NCI-H345 treated with DMSO at 0.1 percent for 48 hours (cell line): Measurements from ENCODE around the gene COL20A1.

ENCODE experiments used
- DNase-seq: peaks from one replicate; lab custom pipeline; 2025; ENCODE audit not compliant: unreplicated experiment; lab: John Stamatoyannopoulos, UW

The COL20A1 gene

GRCh38 chr20:63260521-63260920, 32.5 kb upstream of the COL20A1 start:
- DNase-seq = no peak

- no peak for DNase-seq
Observed at GRCh38 chr20:63261060-63261794, 31.8 kb upstream of the COL20A1 start.

DNA sequence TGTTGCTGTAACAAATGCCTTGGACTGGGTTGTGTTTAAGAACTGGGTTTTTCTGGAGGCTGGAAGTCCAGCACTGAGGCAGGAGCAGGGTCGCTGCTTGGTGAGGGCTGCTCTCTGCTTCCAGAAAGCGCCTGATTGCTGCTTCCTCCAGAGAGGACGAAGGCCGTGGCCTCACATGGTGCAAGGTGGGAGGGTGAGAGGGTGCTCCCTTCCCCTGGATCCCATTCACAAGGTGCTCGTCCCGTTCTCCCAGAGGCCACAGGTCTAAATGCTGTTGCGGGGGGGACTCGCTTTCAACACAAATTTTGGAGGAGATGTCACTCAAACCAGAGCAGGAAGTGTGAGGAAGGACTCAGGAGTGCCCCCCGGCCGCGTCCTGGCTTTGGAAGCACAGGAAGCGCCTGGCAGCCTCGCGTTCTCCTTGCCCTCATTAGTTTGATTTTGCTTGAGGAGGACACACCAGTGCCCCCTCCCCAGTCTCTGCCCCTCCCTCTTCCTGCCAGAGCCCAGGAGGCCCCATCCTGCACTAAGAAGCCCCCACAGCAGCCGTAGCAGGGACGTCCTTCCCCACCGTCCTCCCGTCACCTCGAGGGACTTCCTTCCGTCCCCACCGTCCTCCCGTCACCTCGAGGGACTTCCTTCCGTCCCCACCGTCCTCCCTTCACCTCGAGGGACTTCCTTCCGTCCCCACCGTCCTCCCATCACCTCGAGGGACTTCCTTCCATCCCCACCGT, 31.0 kb upstream of the COL20A1 start:
- DNase-seq = no peak

DNA sequence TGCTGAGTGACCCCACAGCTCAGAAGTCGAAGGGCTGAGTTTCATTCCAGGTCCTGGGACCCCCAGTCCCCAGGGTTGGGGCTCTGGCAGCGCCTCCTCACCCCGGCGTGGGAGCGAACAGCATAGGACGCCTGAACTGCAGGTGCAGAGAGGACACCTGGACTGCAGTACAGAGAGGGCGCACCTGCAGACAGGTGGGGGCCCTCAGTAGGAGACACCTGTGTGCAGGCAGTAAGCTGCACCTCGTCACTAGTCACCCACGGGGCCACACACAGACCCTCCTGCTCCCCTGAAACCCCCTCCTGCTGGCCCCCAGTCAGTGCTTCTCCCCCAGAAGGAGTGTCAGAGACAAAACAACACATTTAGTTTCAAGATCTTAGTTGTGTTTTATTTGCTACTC, 30.1 kb upstream of the COL20A1 start:
- no peak for DNase-seq

DNA sequence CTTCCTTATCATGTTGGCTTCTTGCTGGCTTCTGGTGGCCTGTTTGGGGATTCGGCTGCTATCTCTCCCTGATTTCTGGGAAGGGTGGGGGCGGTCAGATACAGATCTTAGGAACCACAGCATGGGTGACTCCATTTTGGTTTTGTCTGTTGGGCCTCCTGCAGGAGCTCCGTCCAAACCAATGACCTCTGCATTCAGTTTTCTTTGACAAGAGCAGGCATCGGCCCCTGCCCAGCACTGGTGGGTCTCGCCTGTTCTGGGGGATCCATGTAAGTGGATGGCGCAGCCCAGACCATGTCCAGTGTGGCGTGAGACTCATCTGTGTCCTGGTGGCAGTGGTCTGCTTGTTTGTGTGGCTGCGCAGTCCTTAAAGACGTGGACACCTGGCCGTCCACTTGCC, 29.0 kb upstream of the COL20A1 start:
- DNase-seq = no peak

DNA sequence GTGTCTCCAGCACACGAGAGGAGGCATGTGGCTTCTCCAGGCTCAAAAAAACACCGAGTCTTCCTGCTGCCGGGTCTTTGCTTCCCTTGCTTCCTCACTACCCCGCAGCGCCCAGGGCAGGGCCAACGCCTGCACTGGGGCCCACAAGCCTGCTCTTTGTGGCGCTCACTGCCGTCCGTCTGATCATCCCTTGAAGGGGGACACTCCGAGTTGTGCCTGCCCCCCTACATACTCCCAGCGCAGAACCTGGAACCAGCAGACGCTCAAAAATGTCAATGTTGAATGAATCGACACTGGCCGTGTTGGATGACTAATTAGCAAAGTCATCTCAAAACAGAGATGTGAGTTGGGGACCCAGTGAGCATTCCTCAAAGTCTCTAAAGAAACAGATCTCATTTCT, 28.5 kb upstream of the COL20A1 start:
- DNase-seq = no peak

GRCh38 chr20:63265891-63266515, 27.0 kb upstream of the COL20A1 start:
- DNase-seq = no peak

GRCh38 chr20:63267691-63268090, 25.3 kb upstream of the COL20A1 start:
- DNase-seq = no peak

GRCh38 chr20:63268256-63268655, 24.7 kb upstream of the COL20A1 start:
- DNase-seq = no peak

DNA sequence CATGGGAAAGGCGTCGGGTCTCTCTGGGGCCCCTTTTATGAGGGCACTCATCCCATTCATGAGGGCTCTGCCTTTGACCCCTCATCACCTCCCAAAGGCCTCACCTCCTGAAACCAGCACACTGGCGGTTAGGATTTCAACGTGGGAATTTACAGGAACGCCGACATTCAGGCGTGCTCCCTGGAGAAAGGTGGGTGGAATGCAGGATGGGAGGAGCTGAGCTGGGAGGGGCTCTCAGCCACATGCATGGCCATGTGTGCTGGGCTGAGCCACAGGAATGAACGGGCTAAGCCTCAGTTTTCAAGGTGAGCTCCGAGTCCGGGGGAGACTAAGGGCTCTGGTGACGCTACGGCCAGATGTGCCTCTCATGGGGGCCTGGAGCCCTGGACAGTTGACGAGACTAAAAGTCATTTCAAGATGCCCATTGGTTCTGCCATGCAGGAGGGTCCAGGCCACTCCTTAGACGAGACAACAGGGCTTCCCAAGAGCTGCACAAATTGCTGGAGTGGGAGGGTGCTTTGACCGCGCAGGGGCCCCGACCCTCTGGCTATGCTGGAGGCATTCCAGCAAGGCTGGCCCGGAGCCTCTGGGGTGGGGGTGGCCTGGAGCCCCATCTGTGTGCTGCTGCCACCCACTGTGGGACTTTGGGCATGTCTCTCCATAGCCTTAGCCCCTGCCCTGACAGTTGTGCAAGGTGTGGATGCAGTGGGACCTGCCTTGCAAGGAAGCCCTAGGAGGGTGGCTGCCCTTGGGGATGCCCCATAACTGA, 24.1 kb upstream of the COL20A1 start:
- no peak for DNase-seq

DNA sequence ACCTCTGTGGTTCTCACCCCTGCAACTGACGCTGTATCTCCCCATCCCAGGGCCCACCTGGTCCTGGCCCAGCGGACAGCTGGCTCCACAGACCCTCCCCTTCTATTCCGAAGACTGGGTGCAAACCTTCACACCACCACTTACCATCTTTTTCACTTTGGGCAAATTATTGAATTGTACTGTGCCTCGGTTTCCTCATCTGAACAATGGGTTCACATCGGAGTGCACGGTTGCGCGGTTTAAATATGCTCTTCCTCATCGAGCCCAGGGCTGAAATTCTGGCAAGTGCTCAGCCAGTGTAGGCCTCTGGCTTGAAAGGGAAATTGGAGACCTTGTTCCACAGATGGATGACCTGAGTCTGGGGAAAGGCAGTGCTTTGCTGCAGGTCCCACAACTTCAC, 23.3 kb upstream of the COL20A1 start:
- no peak for DNase-seq

GRCh38 chr20:63270606-63271325, 22.2 kb upstream of the COL20A1 start:
- no peak for DNase-seq

- peak; percentile 91 for DNase-seq
Observed at GRCh38 chr20:63272105-63273058, 20.6 kb upstream of the COL20A1 start, which contains the start of gene ARFGAP1. Gene ARFGAP1 (plus strand): TSS chr20:63272813. CDS start chr20:63275581, 2,768 bp downstream.

DNA sequence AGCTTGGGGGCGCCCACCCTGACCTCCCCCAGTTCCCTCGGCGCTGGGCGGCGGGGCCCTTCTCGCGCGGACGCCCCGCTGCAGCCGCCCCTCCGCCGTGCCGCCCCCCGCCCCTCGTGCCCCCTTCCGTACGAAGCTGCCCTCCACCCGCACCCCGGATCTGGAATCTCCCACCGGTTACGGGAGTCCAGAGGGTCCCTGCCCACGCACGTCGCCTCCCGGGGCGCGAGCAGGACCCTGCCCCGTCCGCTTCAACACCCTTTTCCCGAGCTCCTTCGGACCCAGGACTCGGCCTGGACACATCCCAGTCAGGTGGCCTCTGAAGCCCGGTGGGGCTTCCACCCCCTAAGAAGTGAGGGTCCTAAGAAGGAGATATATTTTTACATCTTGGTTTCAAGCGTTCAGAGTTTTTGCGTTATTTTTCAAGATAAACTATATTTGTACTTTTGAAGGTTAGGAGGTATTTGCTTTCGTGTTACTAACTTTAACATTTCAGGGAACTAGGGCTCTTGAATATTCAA, 19.9 kb upstream of the COL20A1 start:
- DNase-seq = no peak

DNA sequence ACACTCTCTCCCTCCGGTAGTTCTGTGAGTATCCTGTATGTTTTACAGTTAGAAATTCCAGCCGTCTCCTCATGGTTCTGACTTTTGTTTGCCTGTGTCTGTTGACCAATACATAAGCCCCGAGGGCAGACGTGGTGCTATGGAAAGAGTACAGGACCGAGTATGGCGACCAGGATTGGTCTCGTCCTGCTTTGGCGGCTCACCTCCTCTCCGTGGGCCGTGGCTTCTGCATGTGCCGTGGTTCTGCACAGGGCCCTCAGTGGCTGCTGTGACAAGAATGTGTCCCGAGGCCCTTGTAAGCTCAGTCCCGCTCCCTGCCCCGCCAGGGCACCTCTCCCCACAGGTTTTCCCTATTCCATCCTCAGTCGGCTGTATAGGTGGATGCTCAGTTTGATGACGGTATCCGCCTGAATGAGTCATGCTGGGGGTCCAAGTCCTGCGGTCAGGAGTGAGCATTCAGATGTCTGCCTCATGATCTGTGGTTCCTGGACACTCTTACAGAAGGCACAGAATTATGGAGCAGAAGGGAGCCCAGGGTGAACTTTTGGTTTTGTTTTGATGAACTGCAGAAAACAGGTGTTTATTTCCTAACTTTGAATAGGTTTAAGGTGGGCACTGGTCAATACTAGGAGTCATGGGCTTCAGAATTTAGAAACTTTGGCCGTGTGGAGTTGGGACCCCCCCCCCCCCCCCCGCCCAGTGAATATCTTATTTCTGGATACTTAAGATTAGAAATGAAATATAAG, 19.2 kb upstream of the COL20A1 start:
- no peak for DNase-seq

DNA sequence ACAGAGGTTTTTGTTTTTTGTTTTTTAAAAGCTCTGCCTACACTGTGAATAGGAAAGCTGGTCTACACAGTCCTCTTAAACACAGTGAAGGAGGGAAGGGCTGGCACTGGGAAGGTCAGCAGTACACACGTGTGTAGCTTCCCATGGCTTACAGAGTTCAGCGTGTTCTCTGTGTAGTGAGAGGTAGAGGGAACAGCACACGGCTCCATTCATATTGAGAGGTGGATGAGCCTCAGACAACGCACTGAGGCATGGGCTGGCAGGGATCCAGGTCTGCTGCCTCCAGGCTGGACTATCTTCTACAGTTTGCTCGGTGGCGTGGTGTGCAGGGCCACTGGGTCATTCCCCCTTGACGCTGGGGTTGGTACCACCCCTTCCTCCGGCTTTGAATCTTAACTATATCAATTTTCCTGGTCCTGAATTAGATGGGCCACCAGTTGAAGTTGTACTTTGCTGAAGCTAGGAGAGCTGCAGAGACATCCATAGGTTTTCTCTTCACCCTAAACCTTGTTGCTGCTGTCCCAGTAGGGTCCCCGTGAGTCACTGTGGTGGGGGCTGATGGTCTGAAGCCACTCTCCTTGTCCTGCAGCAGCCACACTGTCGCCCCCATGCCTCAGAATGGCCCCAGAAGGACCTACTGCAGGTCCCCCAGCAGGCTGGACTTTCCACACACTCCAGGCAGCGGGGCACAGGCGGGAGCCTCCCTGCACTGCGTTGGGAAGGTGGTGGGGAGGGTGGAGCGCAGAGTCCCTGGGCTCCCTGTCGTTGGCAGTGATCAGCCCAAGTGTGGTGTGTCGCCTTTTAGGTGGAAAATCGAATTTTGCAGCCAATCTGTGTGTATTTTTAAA, 18.4 kb upstream of the COL20A1 start:
- DNase-seq = no peak

- DNase-seq = no peak
Observed at GRCh38 chr20:63275825-63276224, 17.2 kb upstream of the COL20A1 start.

DNA sequence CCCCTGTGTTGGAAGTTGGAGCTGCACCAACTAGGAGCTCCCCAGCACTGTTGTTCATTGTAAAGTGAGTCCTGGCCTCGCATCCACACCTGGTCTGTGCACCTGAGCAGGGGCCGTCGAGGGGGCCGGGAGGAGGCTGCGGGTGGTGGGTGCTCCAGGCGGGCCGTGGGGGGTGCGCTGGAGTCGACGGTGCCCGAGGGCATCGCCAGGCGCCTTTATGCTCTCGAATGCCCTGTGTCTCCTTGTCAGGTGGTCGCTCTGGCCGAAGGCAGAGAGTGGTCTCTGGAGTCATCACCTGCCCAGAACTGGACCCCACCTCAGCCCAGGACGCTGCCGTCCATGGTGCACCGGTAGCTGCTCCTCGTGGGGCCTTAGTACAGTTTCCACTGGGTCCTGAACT, 16.0 kb upstream of the COL20A1 start:
- no peak for DNase-seq
